BLaER1 treated with 17β-estradiol and CSF1 and Interleukin-3, amounts not matched to agents 10 nM and 100 nM (cell line): ENCODE measurements around the gene GPC2.
"Not testable (repeated sequence)": the region's sequence is repeated elsewhere in the genome, so short reads cannot be mapped to it uniquely, and the experiment has no call there.

ENCODE experiments used
- H3K27ac ChIP-seq, 11 experiments: shearing (Covaris generic); formaldehyde crosslinking; 2 replicates each; pipeline ENCODE4 v1.8.1; 2022
- H3K27me3 ChIP-seq, 11 experiments: shearing (Covaris generic); formaldehyde crosslinking; 2 replicates each; pipeline ENCODE4 v1.8.1; 2022
- H3K36me3 ChIP-seq, 11 experiments: shearing (Covaris generic); formaldehyde crosslinking; 2 replicates each; pipeline ENCODE4 v1.8.1; 2022
- H3K4me1 ChIP-seq, 10 experiments: shearing (Covaris generic); formaldehyde crosslinking; 2 replicates each; pipeline ENCODE4 v1.8.1; 2022
- H3K4me2 ChIP-seq, 11 experiments: shearing (Covaris generic); formaldehyde crosslinking; 2 replicates each; pipeline ENCODE4 v1.8.1; 2022
- H3K4me3 ChIP-seq, 10 experiments: shearing (Covaris generic); formaldehyde crosslinking; 2 replicates each; pipeline ENCODE4 v1.8.1; 2022
- H3K9ac ChIP-seq, 11 experiments: shearing (Covaris generic); formaldehyde crosslinking; 2 replicates each; pipeline ENCODE4 v1.8.1; 2022
- H3K9me3 ChIP-seq, 11 experiments: shearing (Covaris generic); formaldehyde crosslinking; replicated peaks in 1 of 11; 2 replicates each; pipeline ENCODE4 v1.8.1; 2022
- H4K20me1 ChIP-seq, 11 experiments: shearing (Covaris generic); formaldehyde crosslinking; 2 replicates each; pipeline ENCODE4 v1.8.1; 2022
- Cebpa-rat ChIP-seq, 11 experiments: shearing (Covaris generic); IDR thresholded peaks; 2 replicates each; pipeline ENCODE4 v1.8.1; 2022

GPC2 gene

DNA sequence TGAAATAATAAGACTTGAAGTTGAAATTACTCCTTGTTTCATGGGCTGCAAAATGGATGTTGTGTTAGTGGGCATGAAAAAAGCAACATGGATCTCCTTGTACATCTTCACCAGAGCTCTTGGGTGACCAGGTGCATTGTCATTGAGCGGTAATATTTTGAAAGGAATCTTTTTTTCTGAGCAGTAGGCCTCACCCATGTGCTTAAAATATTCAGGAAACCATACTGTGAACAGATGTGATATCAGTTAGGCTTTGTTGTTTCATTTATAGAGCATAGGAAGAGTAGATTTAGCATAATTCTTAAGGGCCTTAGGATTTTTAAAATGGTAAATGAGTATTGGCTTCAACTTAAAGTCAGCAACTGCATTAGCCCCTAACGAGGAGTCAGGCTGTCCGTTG is 15.8 kb upstream of the GPC2 start:
- H3K4me1 ChIP-seq: peaks cover 50 to 82% (median 77%) of the 10 kb centered on the region in 10 experiments
- H3K9ac ChIP-seq: peak overlapping the region in 8 of 11 experiments; percentile 21 to 73 (median 69); a peak in 12 of 22 replicates
- no peaks in the 10 kb centered on the region for H3K36me3 ChIP-seq

DNA sequence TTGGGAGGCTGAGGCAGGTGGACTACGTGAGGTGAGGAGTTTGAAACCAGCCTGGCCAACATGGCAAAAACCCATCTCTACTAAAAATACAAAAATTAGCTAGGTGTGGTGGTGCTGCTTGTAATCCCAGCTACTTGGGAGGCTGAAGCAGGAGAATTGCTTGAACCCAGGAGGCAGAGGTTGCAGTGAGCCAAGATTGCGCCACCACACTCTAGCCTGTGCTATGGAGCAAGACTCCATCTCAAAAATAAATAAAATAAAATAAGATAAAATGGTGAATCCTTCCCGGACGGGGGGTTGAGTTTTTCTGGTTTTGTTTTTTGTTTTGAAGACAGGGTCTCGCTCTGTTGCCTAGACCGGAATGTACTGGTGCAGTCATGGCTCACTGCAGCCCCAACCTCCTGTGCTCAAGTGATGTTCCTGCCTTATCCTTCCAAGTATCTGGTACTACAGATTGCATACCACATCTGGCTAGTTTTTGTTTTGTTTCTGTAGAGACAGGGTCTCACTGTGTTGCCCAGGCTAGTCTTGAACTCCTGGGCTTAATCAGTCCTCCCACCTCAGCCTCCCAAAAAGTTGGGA is 15.2 kb upstream of the GPC2 start:
- TF ChIP-seq Cebpa-rat (IDR thresholded peaks at IDR 0.05): peak in 3 of 11 experiments; percentile 34 to 44 (median 42); a peak in 3 of 22 replicates
- Histone ChIP-seq H3K27ac (peak overlapping the region in 10 of 11 experiments; percentile 37 to 86 (median 82); a peak in 20 of 22 replicates), H3K4me3 (peak overlapping the region in 5 of 10 experiments; percentile 10 to 32 (median 20); a peak in 5 of 20 replicates), H3K4me1 (peaks cover 50 to 79% (median 76%) of the 10 kb centered on the region in 10 experiments), H3K9ac (peak overlapping the region in 9 of 11 experiments; percentile 21 to 73 (median 69); a peak in 18 of 22 replicates), H3K4me2 (peak overlapping the region; percentile 61 to 88 (median 85))
- H3K36me3 ChIP-seq, H3K27me3 ChIP-seq, H4K20me1 ChIP-seq, H3K9me3 ChIP-seq: not testable (repeated sequence)

More for the DNA sequence above, 15.8 kb upstream of the GPC2 start:
- Histone ChIP-seq H3K9me3 (no peaks in the 10 kb centered on the region), H3K27ac (peak overlapping the region in 9 of 11 experiments; percentile 71 to 86 (median 82); a peak in 18 of 22 replicates), H3K4me2 (peak overlapping the region; percentile 61 to 88 (median 85); a peak in 20 of 22 replicates), H4K20me1 (no peaks in the 10 kb centered on the region), H3K27me3 (no peaks in the 10 kb centered on the region), H3K4me3 (no peak overlapping the region; a peak in 1 of 20 replicates)
- no peak for TF ChIP-seq Cebpa-rat (IDR thresholded peaks at IDR 0.05)

DNA sequence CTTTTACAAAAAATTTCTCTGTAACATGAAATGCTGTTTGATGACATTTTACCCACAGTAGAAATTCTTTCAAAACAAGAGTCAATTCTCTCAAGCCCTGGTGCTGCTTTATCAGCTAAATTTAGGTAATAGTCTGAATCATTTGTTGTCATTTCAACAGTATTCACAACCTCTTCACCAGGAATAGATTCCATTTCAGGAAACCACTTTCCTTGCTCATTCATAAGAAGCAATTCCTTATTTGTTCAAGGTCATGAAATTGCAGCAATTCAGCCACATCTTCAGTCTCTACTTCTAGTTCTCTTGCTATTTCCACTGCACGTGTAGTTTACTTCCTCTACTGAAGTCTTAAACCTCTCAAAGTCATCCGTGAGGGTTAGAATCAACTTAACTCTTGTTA is 14.6 kb upstream of the GPC2 start:
- peak overlapping the region; percentile 6 to 86 (median 81); a peak in 20 of 22 replicates for H3K27ac ChIP-seq

DNA sequence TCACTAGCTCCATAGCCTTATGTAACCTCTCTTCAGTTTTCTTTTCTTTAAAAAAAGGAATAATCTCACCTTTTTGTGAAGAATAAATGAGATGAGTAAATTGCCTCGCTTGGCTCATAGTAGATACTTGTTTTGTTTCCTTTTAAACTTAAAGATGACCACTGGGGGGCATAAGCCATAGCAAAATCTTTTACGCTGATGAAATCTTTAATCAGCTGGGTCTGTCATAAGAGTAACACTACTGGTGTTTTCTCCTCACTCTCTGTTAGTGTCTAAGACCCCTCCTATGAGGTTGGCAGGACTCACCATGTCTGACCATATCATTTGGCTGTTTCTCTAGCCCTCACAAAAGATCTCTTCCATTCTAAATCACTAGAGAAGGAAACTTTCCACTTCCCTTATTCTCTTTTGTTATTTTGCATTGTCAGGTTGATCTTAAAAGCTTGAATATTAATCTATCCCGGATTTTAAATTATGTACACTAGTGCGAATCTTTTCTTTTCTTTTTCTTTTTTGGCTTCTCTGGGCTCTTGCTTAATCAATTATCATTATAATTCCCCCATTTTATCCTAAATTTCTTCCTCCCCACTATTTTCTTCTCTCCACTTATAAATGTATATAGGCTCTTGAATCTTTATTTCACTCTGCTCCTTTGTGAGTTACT is 13.0 kb upstream of the GPC2 start:
- Histone ChIP-seq H3K4me3 (no peak overlapping the region), H3K9ac (peak overlapping the region in 9 of 11 experiments; percentile 16 to 71 (median 44); a peak in 8 of 22 replicates), H3K4me2 (peak overlapping the region; percentile 61 to 88 (median 85); a peak in 21 of 22 replicates), H3K27me3 (no peaks in the 10 kb centered on the region), H3K36me3 (no peaks in the 10 kb centered on the region), H4K20me1 (no peaks in the 10 kb centered on the region), H3K4me1 (peaks cover 39 to 67% (median 66%) of the 10 kb centered on the region in 10 experiments), H3K9me3 (no peaks in the 10 kb centered on the region), H3K27ac (peak overlapping the region in 10 of 11 experiments; percentile 42 to 86 (median 82); a peak in 19 of 22 replicates)
- no peak for TF ChIP-seq Cebpa-rat (IDR thresholded peaks at IDR 0.05)

More for the DNA sequence above, 14.6 kb upstream of the GPC2 start:
- peak overlapping the region in 9 of 11 experiments; percentile 21 to 73 (median 69); a peak in 18 of 22 replicates for H3K9ac ChIP-seq
- H3K4me3 ChIP-seq: peak overlapping the region in 2 of 10 experiments; percentile 10 to 25; a peak in 1 of 20 replicates
- H3K4me1 ChIP-seq: peaks cover 50 to 79% (median 75%) of the 10 kb centered on the region in 10 experiments
- peak in 3 of 11 experiments; percentile 11 to 56 (median 13); a peak in 1 of 22 replicates for TF ChIP-seq Cebpa-rat (IDR thresholded peaks at IDR 0.05)
- H3K9me3 ChIP-seq: no peaks in the 10 kb centered on the region
- H4K20me1 ChIP-seq: no peaks in the 10 kb centered on the region
- H3K27me3 ChIP-seq: no peaks in the 10 kb centered on the region
- no peaks in the 10 kb centered on the region for H3K36me3 ChIP-seq
- peak overlapping the region; percentile 61 to 88 (median 85) for H3K4me2 ChIP-seq

DNA sequence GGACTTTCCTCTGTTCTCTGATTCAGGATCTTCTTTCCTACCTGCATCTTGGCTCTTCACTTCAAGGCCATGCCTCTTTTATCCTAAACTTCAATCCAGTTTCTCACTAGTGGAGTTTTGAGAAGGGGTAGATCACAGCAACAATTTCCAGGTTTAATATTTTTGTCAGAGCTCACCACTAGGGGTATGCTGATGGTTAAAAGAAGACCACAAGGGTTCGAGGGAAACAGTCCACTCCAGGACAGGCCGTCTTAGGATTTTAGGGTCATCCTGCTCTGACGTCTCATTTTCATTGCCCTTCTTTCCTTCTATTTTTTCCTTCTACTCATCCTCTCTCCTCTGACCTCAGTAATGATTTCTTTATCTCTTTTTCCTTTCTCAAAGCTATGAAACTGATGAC is 11.9 kb upstream of the GPC2 start:
- TF ChIP-seq Cebpa-rat (IDR thresholded peaks at IDR 0.05): no peak

DNA sequence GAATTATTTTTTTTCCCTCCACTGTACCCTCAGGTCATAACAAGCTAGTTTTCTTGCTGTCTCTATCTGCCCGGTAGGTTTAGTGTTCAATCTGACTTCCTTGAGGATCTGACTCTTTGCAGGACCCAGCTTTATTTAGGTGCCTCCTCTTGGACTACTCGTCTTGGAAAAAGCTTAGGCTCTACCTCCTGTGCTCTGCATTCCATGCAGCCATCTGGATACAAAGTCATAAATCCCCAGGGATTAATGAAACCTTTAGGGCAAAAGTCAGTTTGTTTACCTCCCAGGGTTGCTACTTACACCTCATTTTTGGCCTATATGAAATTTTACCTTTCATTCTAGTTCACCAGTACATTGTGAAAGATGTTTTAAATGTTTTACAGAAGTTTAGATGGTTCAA is 8.5 kb upstream of the GPC2 start:
- H3K4me3 ChIP-seq: no peak overlapping the region
- no peak overlapping the region for H3K4me2 ChIP-seq
- H4K20me1 ChIP-seq: no peaks in the 10 kb centered on the region
- no peaks in the 10 kb centered on the region for H3K27me3 ChIP-seq
- no peak overlapping the region for H3K27ac ChIP-seq
- no peaks in the 10 kb centered on the region for H3K36me3 ChIP-seq
- no peaks in the 10 kb centered on the region for H3K9me3 ChIP-seq
- H3K4me1 ChIP-seq: peaks cover 15 to 34% (median 24%) of the 10 kb centered on the region in 10 experiments
- TF ChIP-seq Cebpa-rat (IDR thresholded peaks at IDR 0.05): no peak
- no peak overlapping the region for H3K9ac ChIP-seq

More for the DNA sequence above, 11.9 kb upstream of the GPC2 start:
- Histone ChIP-seq H3K9me3 (no peaks in the 10 kb centered on the region), H3K27me3 (no peaks in the 10 kb centered on the region), H3K4me2 (peak overlapping the region in 10 of 11 experiments; percentile 71 to 88 (median 85); a peak in 14 of 22 replicates), H3K27ac (0 out of 22 replicates have a peak overlapping the region, but pooled peaks of 2 of the 11 experiments have one; percentile 84 to 85), H3K9ac (no peak overlapping the region), H3K4me3 (no peak overlapping the region), H3K36me3 (no peaks in the 10 kb centered on the region), H4K20me1 (no peaks in the 10 kb centered on the region), H3K4me1 (peaks cover 34 to 56% (median 55%) of the 10 kb centered on the region in 10 experiments)

DNA sequence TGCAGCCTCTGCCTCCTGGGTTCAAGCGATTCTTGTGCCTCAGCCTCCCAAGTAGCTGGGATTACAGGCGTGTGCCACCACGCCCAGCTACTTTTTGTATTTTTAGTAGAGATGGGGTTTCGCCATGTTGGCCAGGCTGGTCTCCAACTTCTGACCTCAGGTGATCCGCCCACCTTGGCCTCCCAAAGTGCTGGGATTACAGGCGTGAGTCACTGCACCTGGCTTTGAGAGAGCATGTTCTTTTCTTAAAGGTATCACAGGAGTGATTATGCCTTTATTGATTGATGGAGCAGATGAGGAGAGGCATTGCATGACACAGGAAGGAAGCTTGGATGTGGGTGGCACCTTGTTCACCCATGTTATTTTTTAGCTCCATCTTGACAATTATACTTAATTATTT is 5.9 kb upstream of the GPC2 start:
- H3K27ac ChIP-seq, H4K20me1 ChIP-seq: not testable (repeated sequence)
- H3K4me1 ChIP-seq: peaks cover 0 to 19% (median 9%) of the 10 kb centered on the region in 10 experiments; a peak in 15 of 20 replicates

DNA sequence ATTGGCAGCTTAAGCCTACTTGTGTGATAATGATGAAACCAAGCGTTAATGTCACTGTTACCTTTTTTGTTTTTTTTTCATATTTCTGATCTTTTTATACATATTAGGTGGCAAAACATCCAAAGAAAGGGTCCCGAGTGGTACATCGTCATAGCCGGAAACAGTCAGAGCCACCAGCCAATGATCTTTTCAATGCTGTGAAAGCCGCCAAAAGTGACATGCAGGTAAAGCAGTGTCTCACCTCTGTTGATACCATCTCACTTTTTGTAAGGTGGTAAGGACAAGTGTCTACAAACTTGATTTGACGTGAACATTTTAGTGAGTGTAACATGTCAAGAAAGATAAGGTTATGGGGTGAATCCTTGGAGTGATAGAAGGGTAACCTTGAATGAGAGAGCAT is 5.4 kb upstream of the GPC2 start:
- not testable (repeated sequence) for H3K36me3 ChIP-seq, H3K4me2 ChIP-seq, H3K27me3 ChIP-seq, H3K27ac ChIP-seq, H3K4me3 ChIP-seq, H3K9ac ChIP-seq, H4K20me1 ChIP-seq, H3K9me3 ChIP-seq
- H3K4me1 ChIP-seq: peaks cover 0 to 19% (median 9%) of the 10 kb centered on the region in 10 experiments; a peak in 15 of 20 replicates

More for the DNA sequence above, 5.9 kb upstream of the GPC2 start:
- not testable (repeated sequence) for H3K9me3 ChIP-seq, H3K27me3 ChIP-seq, H3K9ac ChIP-seq, H3K4me2 ChIP-seq, H3K36me3 ChIP-seq, H3K4me3 ChIP-seq

DNA sequence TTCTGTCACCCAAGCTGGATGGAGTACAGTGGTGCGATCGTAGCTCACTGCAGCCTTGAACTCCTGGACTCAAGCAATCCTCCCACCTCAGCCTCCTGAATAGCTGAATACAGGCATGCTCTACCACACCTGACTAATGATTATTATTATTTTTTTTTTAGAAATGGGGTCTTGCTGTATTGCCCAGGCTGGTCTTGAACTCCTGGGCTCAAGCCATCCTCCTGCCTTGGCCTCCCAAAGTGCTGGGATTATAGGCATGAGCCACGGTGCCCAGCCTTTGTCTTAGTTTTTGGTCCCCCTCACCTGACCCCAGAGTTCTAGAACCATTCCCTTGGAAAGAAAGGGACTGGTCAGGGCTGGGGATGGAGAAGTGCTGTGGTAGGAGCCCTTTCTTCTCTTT is 2.9 kb upstream of the GPC2 start:
- H3K4me1 ChIP-seq: peaks cover 6 to 34% (median 25%) of the 10 kb centered on the region in 10 experiments; a peak in 18 of 20 replicates
- not testable (repeated sequence) for H3K36me3 ChIP-seq, H3K9ac ChIP-seq, H3K27me3 ChIP-seq, H3K9me3 ChIP-seq, H3K27ac ChIP-seq, H3K4me3 ChIP-seq
- peaks cover 0 to 12% (median 6%) of the 10 kb centered on the region in 11 experiments; a peak in 8 of 22 replicates for H4K20me1 ChIP-seq
- peak overlapping the region in 9 of 11 experiments; percentile 19 to 64 (median 42); a peak in 15 of 22 replicates for H3K4me2 ChIP-seq
